DND-41 (cell line): ENCODE data around the gene ARL14EP.

Experiments used
- EZH2 ChIP-seq: IDR thresholded peaks from 3 replicates; pipeline ENCODE4 v1.6.1; 2012; ENCODE audit warnings: borderline replicate concordance, low read depth, mild to moderate bottlenecking, moderate library complexity, low read length, inconsistent platforms; ENCODE audit not compliant: severe bottlenecking
- TF ChIP-seq, protein P1 (sequence below): IDR thresholded peaks from 2 replicates; pipeline ENCODE4 v1.5.1; 2012; ENCODE audit warnings: borderline replicate concordance, low read length, moderate library complexity, mild to moderate bottlenecking; ENCODE audit not compliant: poor library complexity, severe bottlenecking; ENCODE audit errors: extremely low read depth

DNA sequence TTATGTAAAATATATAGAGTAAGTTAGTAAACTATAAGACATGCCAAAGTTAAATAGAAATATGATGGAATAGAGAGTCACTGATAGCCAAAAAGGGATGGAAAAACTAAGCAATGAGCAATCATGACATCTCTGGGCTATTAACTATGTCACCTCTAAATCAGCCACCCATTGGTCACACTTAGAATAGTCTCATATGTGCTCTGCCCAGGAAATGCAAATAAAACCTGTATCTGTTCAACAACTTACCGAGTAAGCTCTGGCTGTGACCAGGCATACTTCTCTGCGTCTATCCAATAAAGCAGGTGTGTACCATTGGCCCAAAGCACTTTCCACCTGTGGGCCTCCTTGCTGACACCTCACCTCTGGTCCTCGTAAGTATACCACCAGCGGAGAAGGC, 1.6 kb upstream of the ARL14EP start:
- TF ChIP-seq, protein P1, sequence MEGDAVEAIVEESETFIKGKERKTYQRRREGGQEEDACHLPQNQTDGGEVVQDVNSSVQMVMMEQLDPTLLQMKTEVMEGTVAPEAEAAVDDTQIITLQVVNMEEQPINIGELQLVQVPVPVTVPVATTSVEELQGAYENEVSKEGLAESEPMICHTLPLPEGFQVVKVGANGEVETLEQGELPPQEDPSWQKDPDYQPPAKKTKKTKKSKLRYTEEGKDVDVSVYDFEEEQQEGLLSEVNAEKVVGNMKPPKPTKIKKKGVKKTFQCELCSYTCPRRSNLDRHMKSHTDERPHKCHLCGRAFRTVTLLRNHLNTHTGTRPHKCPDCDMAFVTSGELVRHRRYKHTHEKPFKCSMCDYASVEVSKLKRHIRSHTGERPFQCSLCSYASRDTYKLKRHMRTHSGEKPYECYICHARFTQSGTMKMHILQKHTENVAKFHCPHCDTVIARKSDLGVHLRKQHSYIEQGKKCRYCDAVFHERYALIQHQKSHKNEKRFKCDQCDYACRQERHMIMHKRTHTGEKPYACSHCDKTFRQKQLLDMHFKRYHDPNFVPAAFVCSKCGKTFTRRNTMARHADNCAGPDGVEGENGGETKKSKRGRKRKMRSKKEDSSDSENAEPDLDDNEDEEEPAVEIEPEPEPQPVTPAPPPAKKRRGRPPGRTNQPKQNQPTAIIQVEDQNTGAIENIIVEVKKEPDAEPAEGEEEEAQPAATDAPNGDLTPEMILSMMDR: no peak
- TF ChIP-seq EZH2: no peak
